Kidney (tissue), 14 donors: ENCODE data around the gene RTP2. TPM values are rescaled to one million over a fixed set of nuclear protein-coding genes. Genes with fewer than 3 reads are reported as not detected.

Source experiments
- DNase-seq, 5 donors: peaks; one replicate each; pipeline ENCODE4 v3.0.0-alpha.2; 2013 to 2020
- FAIRE-seq: peaks from 2 replicates; lab custom pipeline; 2012; peaks lifted over from hg19 to GRCh38; lab: Jason Lieb, UNC
- H3K27ac ChIP-seq, 2 donors: one replicate each; pipeline ENCODE4 v1.7.0; 2013; ENCODE audit warnings: low read depth in 2 of 2, low read length in 2 of 2, inconsistent platforms in 1 of 2
- H3K27me3 ChIP-seq: one replicate; pipeline ENCODE4 v1.7.1; 2013; ENCODE audit warnings: low read length, inconsistent platforms; ENCODE audit not compliant: control insufficient read depth, insufficient read depth
- H3K36me3 ChIP-seq, 3 donors: one replicate each; pipeline versions ENCODE4 v1.7.0 to v1.7.1; 2013; ENCODE audit warnings: low read length in 3 of 3, control low read depth in 1 of 3, inconsistent platforms in 1 of 3; ENCODE audit not compliant: insufficient read depth in 3 of 3, control insufficient read depth in 2 of 3
- H3K4me1 ChIP-seq, 3 donors: one replicate each; pipeline versions ENCODE4 v1.7.0 to v1.7.1; 2013; ENCODE audit warnings: low read length in 3 of 3, inconsistent platforms in 1 of 3, low read depth in 1 of 3; ENCODE audit not compliant: control insufficient read depth in 2 of 3, insufficient read depth in 2 of 3
- H3K4me3 ChIP-seq, 3 donors: one replicate each; pipeline versions ENCODE4 v1.7.0 to v1.8.1; 2013; ENCODE audit warnings: low read length in 3 of 3, control low read depth in 1 of 3, inconsistent platforms in 1 of 3
- H3K9ac ChIP-seq, 3 donors: one replicate each; pipeline versions ENCODE4 v1.7.0 to v1.7.1; 2013; ENCODE audit warnings: low read length in 3 of 3, control low read depth in 1 of 3, inconsistent platforms in 1 of 3
- H3K9me3 ChIP-seq, 3 donors: one replicate each; pipeline versions ENCODE4 v1.7.0 to v1.7.1; 2013; ENCODE audit warnings: low read length in 3 of 3, control low read depth in 1 of 3, inconsistent platforms in 1 of 3; ENCODE audit not compliant: control insufficient read depth in 2 of 3, insufficient read depth in 1 of 3
- intact Hi-C: fragments of 100-400 bp; cut with DNase I; formaldehyde crosslinking; loops from one replicate; pipeline ENCODE4 v1.11.1; 2022
- polyA plus RNA-seq: library from polyadenylated mRNA; stranded (reverse); fragments of 350-450 nt; fragmentation: Illumina TruSeq; extraction: RNeasy Lipid Tissue Mini Kit (QIAGEN cat#74804); gene quantifications from one replicate; pipeline ENCODE4 v1.2.3, GENCODE V29; 2014; ENCODE audit warnings: low read depth, low replicate concordance; ENCODE audit not compliant: insufficient read depth
- total RNA-seq: library from RNA; stranded (reverse); fragmentation: NEBNext Ultra II Directional; extraction: Animal tissue kit (Norgen Biotek cat#: 25700); gene quantifications from one replicate; pipeline ENCODE4 v1.2.1, GENCODE V29; 2021
- TF ChIP-seq, protein P1 (sequence below): IDR thresholded peaks from 3 replicates; pipeline ENCODE4 v1.5.1; 2012; ENCODE audit warnings: mild to moderate bottlenecking, moderate library complexity, borderline replicate concordance; ENCODE audit not compliant: insufficient read depth; ENCODE audit errors: extremely low read depth
- donor health status: control.
- donor health status: control.
- donor health status: control.
- donor health status: control.
- donor health status: control.
- donor health status: DM: yes; HTN: yes; CAD: no.
- donor health status: Normal renal cell carcinoma (clear cell type).

Gene RTP2
- total and polyA plus RNA-seq, 2 donors from 2014 or later = not detected

DNA sequence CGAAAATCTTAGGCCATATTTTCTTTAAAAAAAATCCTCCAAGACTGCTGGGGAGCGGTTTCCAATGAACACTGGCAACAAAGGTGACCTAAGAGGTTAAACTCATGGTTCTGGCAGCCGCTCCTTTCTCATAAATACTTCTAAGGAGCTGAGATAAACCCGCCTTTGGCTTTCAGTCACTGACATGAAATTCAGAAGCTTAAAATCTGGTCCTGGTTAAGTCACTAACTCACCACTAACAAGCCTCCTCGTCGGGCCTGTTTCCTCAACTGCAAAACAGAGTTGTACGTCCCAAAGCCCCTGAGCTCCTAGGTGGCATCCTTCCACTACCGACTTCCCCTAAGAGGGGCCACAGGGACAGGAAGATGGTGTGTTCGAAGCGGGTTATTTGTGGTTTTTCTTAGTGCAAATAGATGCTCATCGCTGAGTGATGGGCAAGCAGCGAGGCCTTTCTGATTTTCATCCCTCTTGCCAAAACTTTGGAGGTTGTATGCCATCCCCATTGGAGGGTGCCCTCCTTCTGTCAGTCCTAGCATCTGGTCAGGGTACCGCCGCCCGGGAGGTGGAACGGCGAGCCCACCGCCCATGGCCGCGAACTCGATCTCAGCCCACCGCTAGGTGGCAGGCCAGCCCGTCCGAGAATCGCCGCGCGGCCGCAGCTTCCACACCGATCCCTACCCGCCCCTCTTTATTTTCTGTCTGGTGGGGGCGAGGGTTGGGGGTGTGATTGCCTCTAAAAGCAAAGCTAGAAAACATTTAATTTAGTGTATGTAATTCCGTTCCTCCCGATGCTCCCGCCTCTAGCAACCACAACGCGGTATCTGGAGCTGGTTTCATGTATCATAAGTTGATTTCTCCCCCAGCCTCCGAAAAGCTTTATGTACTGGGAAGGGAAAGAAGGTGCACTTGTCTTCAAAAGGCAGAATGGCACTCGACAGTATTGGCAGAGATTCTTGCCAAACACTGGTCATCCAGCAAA is 38.4 kb upstream of the RTP2 start:
- FAIRE-seq (no peak), DNase-seq (peak; percentile 79 to 89 (median 86))
- Histone ChIP-seq H3K27me3 (no peaks in the 10 kb centered on the region), H3K4me1 (peaks cover 0 to 18% (median 11%) of the 10 kb centered on the region in 3 donors), H3K4me3 (peak overlapping the region; percentile 73 to 91 (median 83)), H3K9ac (peak overlapping the region; percentile 74 to 98 (median 83)), H3K9me3 (no peaks in the 10 kb centered on the region), H3K36me3 (no peaks in the 10 kb centered on the region), H3K27ac (peak overlapping the region; percentile 94 to 97)
- TF ChIP-seq, protein P1, sequence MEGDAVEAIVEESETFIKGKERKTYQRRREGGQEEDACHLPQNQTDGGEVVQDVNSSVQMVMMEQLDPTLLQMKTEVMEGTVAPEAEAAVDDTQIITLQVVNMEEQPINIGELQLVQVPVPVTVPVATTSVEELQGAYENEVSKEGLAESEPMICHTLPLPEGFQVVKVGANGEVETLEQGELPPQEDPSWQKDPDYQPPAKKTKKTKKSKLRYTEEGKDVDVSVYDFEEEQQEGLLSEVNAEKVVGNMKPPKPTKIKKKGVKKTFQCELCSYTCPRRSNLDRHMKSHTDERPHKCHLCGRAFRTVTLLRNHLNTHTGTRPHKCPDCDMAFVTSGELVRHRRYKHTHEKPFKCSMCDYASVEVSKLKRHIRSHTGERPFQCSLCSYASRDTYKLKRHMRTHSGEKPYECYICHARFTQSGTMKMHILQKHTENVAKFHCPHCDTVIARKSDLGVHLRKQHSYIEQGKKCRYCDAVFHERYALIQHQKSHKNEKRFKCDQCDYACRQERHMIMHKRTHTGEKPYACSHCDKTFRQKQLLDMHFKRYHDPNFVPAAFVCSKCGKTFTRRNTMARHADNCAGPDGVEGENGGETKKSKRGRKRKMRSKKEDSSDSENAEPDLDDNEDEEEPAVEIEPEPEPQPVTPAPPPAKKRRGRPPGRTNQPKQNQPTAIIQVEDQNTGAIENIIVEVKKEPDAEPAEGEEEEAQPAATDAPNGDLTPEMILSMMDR = peak; percentile 91
- intact Hi-C loops = loop anchor here (5.0 to 10.0 kb wide), 2 partner anchors 304 to 1212 kb away; no protein-coding TSS in a partner anchor

DNA sequence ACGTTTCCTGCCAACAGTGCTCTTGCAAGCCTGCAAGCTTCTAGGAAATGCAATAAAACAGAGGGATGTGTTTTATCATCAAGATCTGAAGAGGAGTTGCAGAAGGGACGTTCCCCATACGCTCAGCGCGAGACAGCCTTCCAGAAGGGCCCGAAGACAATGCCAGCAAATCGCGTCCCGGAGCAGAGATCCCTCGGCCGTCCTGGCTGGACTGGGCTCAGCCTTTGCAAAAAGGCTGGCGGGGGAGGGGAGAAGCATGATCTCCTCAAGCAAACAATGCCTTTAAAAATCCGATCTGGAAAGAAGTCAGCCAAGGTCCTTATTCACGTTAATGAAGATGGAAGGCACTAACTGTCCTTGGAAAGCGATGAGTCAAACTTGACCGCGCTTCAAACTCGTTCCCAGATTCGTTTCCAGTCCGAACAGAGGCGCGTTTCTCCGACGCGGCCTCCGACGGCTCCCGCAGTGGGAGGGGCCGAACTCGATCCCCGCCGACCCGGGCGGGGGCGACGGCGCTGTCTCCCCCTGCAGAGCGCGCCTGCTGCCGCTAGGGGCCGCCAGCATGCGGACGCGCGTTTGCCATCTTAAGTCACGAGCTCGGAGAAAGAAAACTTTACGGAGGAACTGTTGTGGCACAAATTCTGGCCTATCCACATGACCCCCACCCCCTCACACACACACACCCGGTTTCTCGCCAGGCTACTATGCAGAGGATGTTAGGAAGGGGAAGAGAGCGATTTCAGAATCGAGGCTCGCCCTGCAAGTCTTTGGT is 37.4 kb upstream of the RTP2 start:
- H3K36me3 ChIP-seq = no peaks in the 10 kb centered on the region

DNA sequence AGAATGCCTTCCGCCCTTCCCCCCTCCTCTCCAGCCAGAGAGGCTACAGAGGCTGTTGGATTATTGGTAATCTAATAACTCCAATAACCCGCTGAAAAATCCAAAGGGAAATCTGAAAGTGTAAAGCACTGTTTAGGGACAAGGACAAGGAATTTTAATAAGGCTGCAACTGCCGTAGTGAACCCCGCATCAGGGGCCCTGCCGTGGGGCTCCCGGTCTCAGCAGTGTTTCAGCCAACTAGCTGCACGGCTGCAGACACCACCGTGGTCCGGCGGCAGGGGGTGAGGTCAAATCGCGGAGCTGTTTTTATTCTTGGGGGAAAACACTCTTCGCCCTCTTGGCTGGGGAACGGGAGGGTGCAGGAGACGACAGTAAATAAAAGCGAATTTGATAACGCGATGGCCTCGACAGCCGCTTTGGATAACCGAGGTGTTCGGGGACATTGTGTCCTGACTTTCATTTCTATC is 36.8 kb upstream of the RTP2 start:
- H3K4me1 ChIP-seq = peaks cover 0 to 23% (median 11%) of the 10 kb centered on the region in 3 donors
- no peaks in the 10 kb centered on the region for H3K27me3 ChIP-seq
- peak overlapping the region; percentile 73 to 83 (median 81) for H3K4me3 ChIP-seq
- TF ChIP-seq, protein P1 = no peak
- intact Hi-C loops = no loop called here
- H3K9ac ChIP-seq = peak overlapping the region; percentile 74 to 98 (median 76)
- H3K9me3 ChIP-seq = no peaks in the 10 kb centered on the region
- H3K27ac ChIP-seq = peak overlapping the region; percentile 94 to 97
- DNase-seq (peak in 2 of 5 donors; percentile 82 to 89), FAIRE-seq (no peak)
- H3K36me3 ChIP-seq = no peaks in the 10 kb centered on the region

More for the DNA sequence above, 37.4 kb upstream of the RTP2 start:
- DNase-seq (peak; percentile 91 to 96 (median 94)), FAIRE-seq (no peak)
- intact Hi-C loops = loop anchor here (5.0 to 10.0 kb wide), 2 partner anchors 305 to 1213 kb away; no protein-coding TSS in a partner anchor
- H3K4me1 ChIP-seq = peaks cover 0 to 20% (median 11%) of the 10 kb centered on the region in 3 donors
- H3K27me3 ChIP-seq = no peaks in the 10 kb centered on the region
- peak overlapping the region; percentile 73 to 91 (median 83) for H3K4me3 ChIP-seq
- peak overlapping the region; percentile 94 to 97 for H3K27ac ChIP-seq
- TF ChIP-seq, protein P1 = peak; percentile 96
- peak overlapping the region; percentile 74 to 98 (median 83) for H3K9ac ChIP-seq
- H3K9me3 ChIP-seq = no peaks in the 10 kb centered on the region
